HT1080 (cell line): ENCODE results near the gene NDUFB8. TPM values are rescaled to one million over a fixed set of nuclear protein-coding genes. Genes with fewer than 3 reads are reported as not detected.
"Not testable (repeated sequence)": the region's sequence is repeated elsewhere in the genome, so short reads cannot be mapped to it uniquely, and the experiment has no call there.

Experiments used
- DNase-seq: peaks from one replicate; pipeline ENCODE4 v3.0.0-alpha.2; 2015; ENCODE audit warnings: low read depth
- polyA plus RNA-seq, 2 experiments: library from polyadenylated mRNA; depleted of rRNA; stranded (reverse); fragments of >200 nt; gene quantifications; 2 replicates each; pipeline ENCODE4 v1.2.3, GENCODE V29; 2015
- total RNA-seq: library from RNA; depleted of rRNA; stranded (reverse); fragments of >200 nt; shearing (Covaris generic); gene quantifications from 2 replicates; pipeline ENCODE4 v1.2.3, GENCODE V29; 2014; rRNA removed

The NDUFB8 gene
- 239 and 289 TPM in 2 replicates for total RNA-seq
- polyA plus RNA-seq (2015; cell fraction: cytosol; rRNA removed): 184 and 229 TPM in 2 replicates
- polyA plus RNA-seq (2015; cell fraction: nucleus; rRNA removed): 97.1 and 141 TPM in 2 replicates

- peak; percentile 76 for DNase-seq
Observed at GRCh38 chr10:100529475-100530298, at the start of gene NDUFB8. TSS of gene NDUFB8 (minus strand) at chr10:100529871. CDS start at chr10:100529851, 20 bp downstream.

DNA sequence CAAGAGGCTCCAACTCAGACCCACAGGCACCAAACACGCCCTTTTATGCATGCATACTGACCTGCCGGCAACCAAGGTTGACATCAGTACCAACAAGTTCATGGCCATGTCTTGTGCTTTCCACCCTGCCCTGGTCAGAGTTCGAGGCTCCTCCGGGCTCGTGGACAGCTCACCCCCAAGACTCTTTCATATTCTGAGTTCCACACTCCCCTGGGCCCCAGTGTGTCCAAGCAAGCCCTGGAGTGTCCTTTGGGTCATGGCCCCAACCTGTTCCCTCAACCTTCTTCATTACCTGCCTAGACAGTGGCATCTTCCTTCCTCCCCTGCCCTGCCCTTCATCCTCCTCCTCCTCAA, 46.6 kb upstream of the NDUFB8 start:
- DNase-seq: no peak

- no peak for DNase-seq
Observed at GRCh38 chr10:100575585-100576281, 46.1 kb upstream of the NDUFB8 start.

DNA sequence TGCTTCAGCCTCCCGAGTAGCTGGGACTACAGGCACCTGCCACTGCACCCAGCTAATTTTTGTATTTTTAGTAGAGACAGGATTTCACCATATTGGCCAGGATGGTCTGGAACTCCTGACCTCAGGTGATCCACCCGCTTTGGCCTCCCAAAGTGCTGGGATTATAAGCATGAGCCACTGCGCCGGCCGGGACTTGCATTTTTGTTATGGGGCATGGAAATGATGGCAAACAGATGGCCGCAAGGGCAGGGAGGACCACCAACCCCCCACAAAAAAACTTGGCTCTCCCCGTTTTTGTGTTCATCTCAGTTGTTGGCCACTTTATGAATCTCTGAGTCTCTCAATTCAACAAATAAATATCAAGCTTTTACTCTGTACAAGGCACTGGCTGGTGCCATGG, 45.5 kb upstream of the NDUFB8 start:
- DNase-seq: not testable (repeated sequence)

DNA sequence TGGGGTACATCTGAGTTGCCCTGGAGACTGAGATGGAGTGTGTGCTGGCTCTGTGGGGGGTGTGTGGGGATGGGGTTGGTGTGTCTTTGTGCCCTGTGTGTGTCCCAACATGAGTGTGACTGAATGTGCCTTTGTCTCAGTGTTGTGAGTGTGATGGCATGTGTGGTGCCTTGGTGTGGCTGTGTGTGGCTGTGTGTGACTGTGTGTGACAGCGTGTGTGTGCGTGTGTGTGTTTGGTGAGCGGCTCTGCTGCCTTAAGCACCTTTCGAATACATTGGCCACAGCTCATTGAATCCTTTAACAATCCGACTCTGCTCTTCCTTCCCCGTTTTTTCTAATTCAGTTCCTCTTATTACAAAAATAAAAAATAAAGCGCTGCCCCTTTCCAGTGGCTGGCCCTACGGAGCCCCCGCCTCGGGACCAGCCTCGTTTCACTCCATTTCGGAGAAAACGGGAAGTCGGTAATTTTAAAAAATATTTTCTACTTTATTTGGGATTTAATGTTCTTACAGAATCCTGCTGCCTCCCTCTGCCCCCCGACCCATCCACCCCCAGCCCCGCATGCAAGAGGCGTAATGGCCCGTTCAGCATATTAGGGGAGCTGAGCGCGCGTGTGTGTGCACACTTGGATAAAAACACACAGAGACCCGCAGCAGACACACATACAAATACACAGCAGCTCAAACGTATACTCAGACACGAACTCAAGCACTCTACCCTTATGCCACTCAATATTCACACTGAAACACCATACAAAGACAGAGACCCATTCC, 41.6 kb upstream of the NDUFB8 start:
- DNase-seq: no peak

- no peak for DNase-seq
Observed at GRCh38 chr10:100570506-100570905, 40.8 kb upstream of the NDUFB8 start.

DNA sequence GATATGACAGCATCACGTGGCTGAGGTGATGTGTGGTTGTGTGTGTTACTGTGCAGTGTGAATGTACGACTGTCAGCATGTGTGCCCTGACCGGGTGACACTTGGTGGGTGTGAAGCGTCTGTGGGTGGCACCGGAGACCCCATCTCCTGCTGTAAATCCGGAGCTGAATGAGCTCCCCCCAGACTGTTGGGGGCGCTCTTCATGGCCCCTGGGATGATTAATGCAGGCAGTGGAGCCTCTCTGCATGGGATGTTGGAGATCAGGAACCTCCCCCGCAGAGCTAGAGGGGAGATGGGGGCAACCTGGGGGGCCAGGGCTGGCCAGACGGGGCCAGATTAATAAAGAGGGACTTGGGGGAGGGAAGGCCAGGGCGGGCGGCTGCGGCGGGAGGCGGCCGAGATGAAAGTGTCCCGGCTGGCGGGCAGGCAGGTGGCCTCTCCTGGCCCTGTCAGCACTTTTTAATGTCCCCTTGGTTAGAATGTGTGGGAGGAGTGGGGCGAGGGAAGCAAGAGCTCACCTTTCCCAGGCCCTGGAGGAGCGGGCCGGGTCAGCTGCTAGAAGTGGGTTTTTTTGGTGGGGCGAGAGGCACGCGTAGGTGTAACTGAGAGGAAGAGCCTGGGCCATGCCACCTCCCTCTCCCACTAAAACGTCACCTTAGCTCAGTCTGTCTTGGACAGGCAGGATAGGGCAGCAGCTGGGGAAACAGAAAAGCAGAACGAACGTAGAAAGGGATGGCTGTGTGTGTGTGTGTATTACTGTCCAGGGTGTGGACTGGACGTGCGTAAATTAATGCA, 40.2 kb upstream of the NDUFB8 start:
- DNase-seq: no peak

DNA sequence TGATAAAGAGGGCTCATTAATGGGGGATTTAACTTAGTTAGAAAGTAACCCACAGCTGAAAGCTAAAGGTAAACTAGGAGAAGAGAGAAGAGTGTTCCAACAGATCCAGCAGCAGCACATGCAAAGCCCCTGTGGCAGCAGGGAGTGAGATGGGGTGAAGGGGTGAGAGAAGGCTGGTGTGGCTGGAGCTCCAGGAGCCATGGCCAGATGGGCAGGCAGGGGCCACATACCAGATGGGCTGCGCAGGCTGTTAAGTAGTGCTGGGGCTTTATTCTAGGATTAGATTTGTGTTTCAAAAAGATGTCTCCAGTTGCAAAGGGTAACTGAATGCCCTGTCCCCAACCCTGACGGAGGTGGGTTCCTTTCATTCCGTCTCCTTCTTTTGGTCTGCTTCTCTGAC, 39.2 kb upstream of the NDUFB8 start:
- DNase-seq: no peak

- no peak for DNase-seq
Observed at GRCh38 chr10:100567826-100568225, 38.2 kb upstream of the NDUFB8 start.

DNA sequence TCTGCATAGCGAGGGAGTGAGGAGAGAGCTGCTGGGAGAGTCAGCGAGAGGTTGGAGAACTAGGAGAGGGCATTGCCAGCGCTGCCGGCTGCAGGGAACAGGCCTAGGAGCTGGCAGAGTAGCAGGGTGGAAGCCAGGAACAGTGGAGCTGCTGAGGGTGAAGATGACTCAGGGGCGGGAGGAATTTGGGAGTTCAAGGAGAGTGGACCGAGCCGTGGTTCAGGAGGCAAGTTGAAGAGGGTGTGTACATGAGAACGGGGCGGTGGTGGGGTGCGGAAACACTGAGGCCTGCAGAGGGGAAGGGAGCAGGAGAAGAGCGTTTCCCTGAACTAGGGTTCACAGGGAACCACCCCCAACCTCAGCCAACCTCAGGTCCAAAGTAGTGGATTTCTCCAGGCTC, 37.6 kb upstream of the NDUFB8 start:
- DNase-seq: no peak

DNA sequence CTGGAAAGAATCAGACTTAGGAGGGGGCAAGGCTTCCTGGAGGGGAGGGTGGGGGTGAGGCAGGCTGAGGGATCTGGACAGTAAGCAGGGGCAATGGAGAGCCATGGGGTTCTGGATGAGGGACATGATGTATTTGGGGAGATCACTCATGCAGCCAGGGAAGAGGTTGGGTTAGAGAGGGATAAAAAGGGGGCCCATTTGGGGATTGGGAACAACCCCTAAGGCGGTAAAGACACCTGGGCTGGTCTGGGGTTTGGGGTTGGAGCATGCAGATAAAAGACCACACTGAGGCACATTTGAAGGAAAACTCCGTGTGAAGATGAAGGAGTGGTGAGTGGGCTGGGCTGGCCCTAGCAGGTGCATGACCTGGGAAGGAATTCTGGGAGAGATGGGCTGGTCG, 36.9 kb upstream of the NDUFB8 start:
- no peak for DNase-seq

DNA sequence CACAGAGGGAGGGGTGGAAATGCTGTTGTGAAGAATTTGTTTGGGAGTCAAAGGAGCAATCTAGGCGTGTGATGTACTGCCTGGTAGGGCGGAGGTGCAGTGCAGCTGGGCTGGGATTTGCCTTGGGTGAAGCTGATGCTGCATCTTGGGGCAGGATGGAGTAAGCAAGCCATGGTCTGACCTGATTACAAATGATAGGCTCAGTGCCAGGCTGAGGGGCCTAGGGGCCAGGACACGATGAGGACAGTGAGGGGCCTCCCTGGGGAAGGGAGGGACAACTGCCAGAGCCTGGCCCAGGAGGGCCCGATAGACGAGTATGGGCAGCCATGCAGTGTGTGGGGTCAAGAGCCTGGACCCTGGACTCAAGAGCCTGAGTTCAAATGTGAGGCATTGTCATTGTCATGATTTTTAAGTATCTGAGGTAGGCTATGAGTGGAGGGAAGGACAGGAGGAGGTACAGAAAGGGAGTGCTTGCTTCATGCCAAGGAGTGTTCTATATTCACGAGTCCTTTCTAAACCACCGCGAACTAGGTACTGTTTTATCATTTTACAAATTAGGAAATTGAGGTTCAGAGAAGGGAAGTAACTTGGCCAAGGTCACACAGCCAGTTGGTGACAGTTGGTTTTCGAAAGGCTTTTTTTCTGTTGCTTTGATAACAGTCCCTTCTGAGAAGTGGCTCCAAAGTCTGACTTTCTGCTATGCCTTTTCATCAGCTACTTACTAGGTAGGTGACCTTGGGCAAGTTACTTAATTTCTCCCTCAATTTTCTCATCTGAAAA, 35.7 kb upstream of the NDUFB8 start:
- no peak for DNase-seq

- no peak for DNase-seq
Observed at GRCh38 chr10:100562008-100562672, 32.5 kb upstream of the NDUFB8 start.

DNA sequence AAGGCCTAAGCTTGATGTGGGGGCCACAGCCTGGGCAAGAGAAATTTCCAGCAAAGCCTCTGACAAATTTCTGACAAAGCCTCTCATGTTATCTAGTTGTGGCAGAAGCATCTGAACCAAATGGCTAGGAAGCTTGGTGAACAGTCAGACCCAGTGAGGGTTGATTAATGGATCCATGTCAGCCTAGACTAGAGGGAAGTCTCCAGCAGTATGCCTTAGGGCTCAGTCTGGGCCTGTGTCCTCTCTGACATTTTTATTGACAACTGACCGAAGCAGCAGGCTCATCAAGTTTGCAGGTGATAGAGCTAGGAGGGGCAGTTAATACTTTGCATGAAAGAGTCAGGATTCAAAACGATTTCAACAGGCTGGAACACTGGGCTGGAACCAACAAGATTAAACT, 31.3 kb upstream of the NDUFB8 start:
- DNase-seq: no peak

GRCh38 chr10:100560248-100560647, 30.6 kb upstream of the NDUFB8 start:
- DNase-seq: no peak

- no peak for DNase-seq
Observed at GRCh38 chr10:100554902-100555301, 25.2 kb upstream of the NDUFB8 start.

DNA sequence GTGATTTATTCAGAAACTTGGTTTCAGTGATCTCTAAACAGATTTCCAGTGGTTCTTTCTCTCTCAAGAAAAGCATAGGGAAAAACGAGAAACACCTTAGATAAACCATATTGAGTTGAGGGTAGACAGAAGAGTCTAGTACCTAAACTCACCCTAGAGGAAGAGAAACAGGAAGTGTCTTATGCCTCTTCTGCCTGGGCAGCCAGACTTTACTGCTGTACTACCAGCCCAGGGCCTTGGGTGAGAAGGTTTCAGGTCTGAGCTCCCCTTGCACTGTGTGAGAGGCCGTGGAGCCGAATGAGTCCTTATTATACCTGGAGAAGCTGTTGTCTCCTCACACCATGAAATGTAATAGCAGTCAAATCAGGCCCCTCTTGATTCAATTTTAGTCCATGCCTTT, 24.3 kb upstream of the NDUFB8 start:
- no peak for DNase-seq

DNA sequence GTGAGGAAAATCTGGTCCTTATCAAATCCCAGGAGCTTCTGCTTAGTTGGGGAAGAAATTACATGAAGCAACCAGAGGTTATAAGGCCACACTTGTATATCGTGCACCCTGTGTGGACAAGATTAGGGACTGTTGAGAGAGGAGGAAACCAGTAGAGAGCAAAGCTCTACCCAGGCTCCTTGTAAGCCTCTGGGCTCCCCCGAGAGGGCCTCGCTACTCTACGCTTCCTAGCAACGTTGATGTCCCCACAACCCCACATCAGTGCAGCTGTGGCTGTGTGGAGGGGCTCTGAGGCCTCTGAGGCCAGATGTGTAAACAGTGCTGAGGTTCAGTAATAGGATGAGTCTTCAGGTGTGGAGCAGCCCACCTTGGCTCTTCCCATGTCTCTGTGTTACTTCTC, 22.1 kb upstream of the NDUFB8 start:
- no peak for DNase-seq

GRCh38 chr10:100551196-100551595, 21.5 kb upstream of the NDUFB8 start:
- no peak for DNase-seq

DNA sequence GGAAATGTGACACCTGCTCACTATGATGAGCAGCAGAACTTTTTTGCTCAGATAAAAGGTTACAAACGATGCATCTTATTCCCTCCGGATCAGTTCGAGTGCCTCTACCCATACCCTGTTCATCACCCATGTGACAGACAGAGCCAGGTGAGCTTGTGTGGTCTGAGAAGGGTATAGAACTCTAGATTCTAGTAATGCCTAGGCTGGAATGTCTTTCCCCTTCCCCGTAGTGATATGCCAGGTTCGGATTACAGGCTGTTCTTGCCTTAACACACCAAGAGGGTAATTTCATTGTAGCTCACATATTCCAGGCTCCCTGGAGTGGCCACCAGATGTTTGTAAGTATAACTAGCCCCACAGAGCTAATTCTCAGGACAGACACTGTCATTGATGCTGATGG, 15.3 kb upstream of the NDUFB8 start:
- no peak for DNase-seq
